ENCODE measurements around the gene MTCL1.

GRCh38 chr18:8708670-8709069 lies 3.3 kb downstream of the MTCL1 start:
- TF ChIP-seq CTCF (IDR thresholded peaks at IDR 0.05): no peak
- TF ChIP-seq POLR2A (IDR thresholded peaks at IDR 0.05): no peak
